Measurements from ENCODE around the gene IL1A. TPM values are rescaled to one million over a fixed set of nuclear protein-coding genes. Genes with fewer than 3 reads are reported as not detected.

Gene IL1A
- total RNA-seq, 1 donor: 0.90 TPM

- TF ChIP-seq, protein P1, sequence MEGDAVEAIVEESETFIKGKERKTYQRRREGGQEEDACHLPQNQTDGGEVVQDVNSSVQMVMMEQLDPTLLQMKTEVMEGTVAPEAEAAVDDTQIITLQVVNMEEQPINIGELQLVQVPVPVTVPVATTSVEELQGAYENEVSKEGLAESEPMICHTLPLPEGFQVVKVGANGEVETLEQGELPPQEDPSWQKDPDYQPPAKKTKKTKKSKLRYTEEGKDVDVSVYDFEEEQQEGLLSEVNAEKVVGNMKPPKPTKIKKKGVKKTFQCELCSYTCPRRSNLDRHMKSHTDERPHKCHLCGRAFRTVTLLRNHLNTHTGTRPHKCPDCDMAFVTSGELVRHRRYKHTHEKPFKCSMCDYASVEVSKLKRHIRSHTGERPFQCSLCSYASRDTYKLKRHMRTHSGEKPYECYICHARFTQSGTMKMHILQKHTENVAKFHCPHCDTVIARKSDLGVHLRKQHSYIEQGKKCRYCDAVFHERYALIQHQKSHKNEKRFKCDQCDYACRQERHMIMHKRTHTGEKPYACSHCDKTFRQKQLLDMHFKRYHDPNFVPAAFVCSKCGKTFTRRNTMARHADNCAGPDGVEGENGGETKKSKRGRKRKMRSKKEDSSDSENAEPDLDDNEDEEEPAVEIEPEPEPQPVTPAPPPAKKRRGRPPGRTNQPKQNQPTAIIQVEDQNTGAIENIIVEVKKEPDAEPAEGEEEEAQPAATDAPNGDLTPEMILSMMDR (IDR thresholded peaks at IDR 0.05; ENCODE audit: insufficient read depth, low read length): no peak
- H3K4me3 ChIP-seq (ENCODE audit: low read depth, low read length): no peak overlapping the region
- no peak for DNase-seq (ENCODE audit: low read depth)
These were observed 41.4 kb upstream of the IL1A start for GRCh38 chr2:112825706-112826105.

GRCh38 chr2:112824694-112825085 lies 40.4 kb upstream of the IL1A start:
- DNase-seq (ENCODE audit: low read depth): no peak
- TF ChIP-seq, protein P1 (IDR thresholded peaks at IDR 0.05; ENCODE audit: insufficient read depth, low read length): no peak
- no peak overlapping the region for H3K4me3 ChIP-seq (ENCODE audit: low read depth, low read length)

DNA sequence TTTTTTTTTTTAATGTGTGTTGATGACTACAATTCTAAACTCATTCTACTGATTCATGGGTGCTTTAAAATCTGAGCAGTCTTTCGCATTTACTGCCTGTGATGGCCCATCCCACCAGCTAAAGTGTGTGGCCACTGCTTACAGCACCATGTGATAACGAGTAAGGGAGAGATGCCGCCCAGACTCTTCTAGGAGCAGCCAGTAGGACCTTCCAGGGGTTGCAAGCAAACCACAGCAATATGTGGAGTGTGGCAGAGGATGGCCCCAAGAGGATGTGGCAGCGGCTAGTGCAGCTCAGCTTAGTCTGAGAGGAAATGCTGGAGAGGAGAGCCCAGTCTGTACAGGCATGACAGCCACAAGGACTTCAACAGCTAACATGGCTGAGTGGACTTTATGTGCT lies 37.4 kb upstream of the IL1A start:
- no peak for DNase-seq (ENCODE audit: low read depth)
- TF ChIP-seq, protein P1 (IDR thresholded peaks at IDR 0.05; ENCODE audit: insufficient read depth, low read length): no peak
- H3K4me3 ChIP-seq (ENCODE audit: low read depth, low read length): no peak overlapping the region

DNA sequence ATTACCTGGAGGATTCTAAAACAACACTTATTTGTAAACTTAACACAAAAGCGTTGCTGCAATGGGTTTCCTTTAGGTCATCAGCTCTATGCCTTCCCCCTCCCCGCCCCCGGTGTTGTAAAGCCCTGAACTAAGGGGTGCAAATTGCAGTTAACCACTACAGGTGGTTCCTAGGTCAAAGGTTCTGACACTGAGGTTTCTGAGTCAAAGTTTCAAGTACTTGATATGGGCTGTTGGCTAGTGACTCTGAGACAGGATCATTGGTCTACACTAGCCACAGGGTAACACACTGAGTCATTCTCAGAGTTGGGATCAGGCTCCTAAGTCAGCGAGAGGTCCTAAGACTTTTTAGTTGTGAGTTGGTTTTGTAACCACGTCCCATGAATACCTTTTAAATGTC lies 36.8 kb upstream of the IL1A start:
- H3K4me3 ChIP-seq (ENCODE audit: low read depth, low read length): no peak overlapping the region
- TF ChIP-seq, protein P1 (IDR thresholded peaks at IDR 0.05; ENCODE audit: insufficient read depth, low read length): no peak
- DNase-seq (ENCODE audit: low read depth): no peak

DNA sequence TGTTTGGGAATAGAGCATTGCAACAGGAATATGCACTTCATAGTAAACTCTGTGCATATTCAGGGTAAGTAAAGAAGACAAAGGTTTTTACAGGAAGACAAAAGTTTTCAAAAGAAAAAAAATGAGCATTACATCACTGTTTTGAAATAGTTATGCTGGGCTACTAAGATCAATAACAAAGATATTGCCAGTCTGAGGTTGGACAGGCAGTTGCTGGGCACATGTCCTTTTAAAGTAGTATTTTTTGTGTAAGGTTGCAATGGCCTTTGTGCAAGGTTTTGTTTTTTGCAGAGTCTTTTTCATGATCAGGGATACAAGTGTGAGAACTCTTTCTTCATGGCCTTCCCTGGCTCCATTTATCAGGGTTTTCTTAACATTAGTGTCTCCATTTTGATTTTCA lies 36.0 kb upstream of the IL1A start:
- TF ChIP-seq, protein P1 (IDR thresholded peaks at IDR 0.05; ENCODE audit: insufficient read depth, low read length): no peak
- no peak for DNase-seq (ENCODE audit: low read depth)

DNA sequence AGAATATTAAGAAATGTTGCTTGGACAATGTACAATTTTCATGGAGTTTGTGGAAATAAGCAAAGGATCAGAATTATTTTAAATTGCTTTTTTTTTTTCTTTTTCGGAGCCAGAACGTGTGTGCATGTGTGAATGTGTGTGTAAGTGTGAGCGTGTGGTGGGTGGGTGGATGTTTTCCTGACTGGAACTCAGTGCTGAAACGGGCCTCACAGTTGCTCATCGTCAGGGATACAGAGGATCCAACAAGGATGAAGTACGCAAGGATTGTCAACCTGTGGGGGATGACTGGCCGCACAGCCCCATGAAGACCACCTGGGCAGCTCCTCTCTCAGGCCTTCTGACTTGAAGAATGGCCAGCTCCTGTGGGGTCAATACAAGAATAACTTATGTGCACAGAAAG lies 34.8 kb upstream of the IL1A start:
- TF ChIP-seq, protein P1 (IDR thresholded peaks at IDR 0.05; ENCODE audit: insufficient read depth, low read length): no peak
- H3K4me3 ChIP-seq (ENCODE audit: low read depth, low read length): no peak overlapping the region
- DNase-seq (ENCODE audit: low read depth): no peak

More for the DNA sequence above, 36.0 kb upstream of the IL1A start:
- no peak overlapping the region for H3K4me3 ChIP-seq (ENCODE audit: low read depth, low read length)

Measured in fibroblast of the aortic adventitia (primary cell).